Adrenal gland (tissue), 12 donors: Measurements from ENCODE around the gene GPC4. TPM values are rescaled to one million over a fixed set of nuclear protein-coding genes. Genes with fewer than 3 reads are reported as not detected.
A peak's percentile ranks its signal among the peaks of the same experiment; 100 is the strongest.

Experiments used
- DNase-seq, 7 donors: peaks; one replicate each; pipeline ENCODE4 v3.0.0-alpha.2; 2019 to 2020
- H3K27ac ChIP-seq, 5 donors: fragments of 200-600 bp; sonication (generic) in 4 of 5; 1 replicate in 3 of 5; 2 replicates in 2 of 5; pipeline versions ENCODE4 v1.5.1 to v1.8.0; 2016 to 2020; ENCODE audit warnings: mild to moderate bottlenecking in 1 of 5
- H3K27me3 ChIP-seq: fragments of 200-600 bp; 2 replicates; pipeline ENCODE4 v1.8.0; 2021
- H3K36me3 ChIP-seq, 2 donors: fragments of 200-600 bp; replicated peaks in 1 of 2; 1 replicate in 1 of 2; 2 replicates in 1 of 2; pipeline versions ENCODE4 v1.5.1 to v1.8.0; 2018 to 2022
- H3K4me1 ChIP-seq, 2 donors: fragments of 200-600 bp; replicated peaks in 1 of 2; 1 replicate in 1 of 2; 2 replicates in 1 of 2; pipeline versions ENCODE4 v1.5.1 to v1.8.0; 2018 to 2021
- H3K4me3 ChIP-seq, 4 donors: fragments of 200-600 bp; sonication (generic) in 3 of 4; one replicate each; pipeline ENCODE4 v1.5.1; 2016 to 2018
- H3K9me3 ChIP-seq, 3 donors: fragments of 200-600 bp; sonication (generic) in 1 of 3; replicated peaks in 1 of 3; 1 replicate in 2 of 3; 2 replicates in 1 of 3; pipeline versions ENCODE4 v1.5.1 to v1.8.0; 2016 to 2021
- POLR2A ChIP-seq, 2 donors: fragments of 450-650 bp; IDR thresholded peaks; one replicate each; pipeline ENCODE4 v1.6.1; 2017; ENCODE audit warnings: antibody characterized with exemption in 2 of 2, mild to moderate bottlenecking in 2 of 2, moderate library complexity in 1 of 2
- WGBS, 4 donors: extraction: QIAGEN DNeasy Blood & Tissue Kit in 2 of 4; methylation state at CpG; one replicate each; pipeline versions ENCODE4 v1.1.5 to v1.1.7; 2013 to 2017; 5-methylcytosine and 5-hydroxymethylcytosine counted together
- intact Hi-C, 2 donors: fragments of 100-400 bp; cut with DNase I; formaldehyde crosslinking; loops; one replicate each; pipeline versions ENCODE4 v1.14.1 to v1.15.0; 2022 to 2023
- polyA plus RNA-seq, 3 donors: library from polyadenylated mRNA; stranded (reverse); fragments of 200-250 nt in 2 of 3; fragments of 350-450 nt in 1 of 3; fragmentation: Illumina TruSeq in 1 of 3; extraction: RNeasy Lipid Tissue Mini Kit (QIAGEN cat#74804) in 1 of 3; gene quantifications; one replicate each; pipeline ENCODE4 v1.2.3, GENCODE V29; 2013 to 2014
- total RNA-seq, 9 donors: library from RNA; depleted of rRNA in 4 of 9; stranded (reverse); fragments of >200 nt in 4 of 9; fragments of 120-200 nt in 1 of 9; fragmentation: NEBNext Ultra II Directional in 1 of 9; extraction: Animal tissue kit (Norgen Biotek cat#: 25700) in 1 of 9; gene quantifications; one replicate each; pipeline versions ENCODE4 v1.1.0 to v1.2.4, GENCODE V29; 2013 to 2023
- TF ChIP-seq, protein P1 (sequence below), 6 experiments: fragments of 450-650 bp in 4 of 6; fragments of 200-600 bp in 2 of 6; sonication (generic) in 1 of 6; IDR thresholded peaks; 1 replicate in 5 of 6; 2 replicates in 1 of 6; pipeline versions ENCODE4 v1.5.1 to v1.8.0; 2016 to 2021; ENCODE audit warnings: antibody characterized with exemption in 6 of 6, mild to moderate bottlenecking in 2 of 6, moderate library complexity in 1 of 6
- donor health status: healthy with polysubstance abuse.
- donor health status: Bipolar disorder and iron deficiency.
- donor health status: DM: yes; HTN: yes; CAD: no.
- donor health status: DM: no; HTN: no; CAD: no.
- donor health status: DM: no; HTN: no; CAD: no.
- donor health status: DM: yes; HTN: yes; CAD: no.

The GPC4 gene
- total and polyA plus RNA-seq, 12 donors, result 3.2 to 26.8 (median 15.7) TPM

GRCh38 chrX:133305348-133305747 is 109.9 kb downstream of the GPC4 start:
- no peaks in the 10 kb centered on the region for H3K36me3 ChIP-seq
- TF ChIP-seq, protein P1, sequence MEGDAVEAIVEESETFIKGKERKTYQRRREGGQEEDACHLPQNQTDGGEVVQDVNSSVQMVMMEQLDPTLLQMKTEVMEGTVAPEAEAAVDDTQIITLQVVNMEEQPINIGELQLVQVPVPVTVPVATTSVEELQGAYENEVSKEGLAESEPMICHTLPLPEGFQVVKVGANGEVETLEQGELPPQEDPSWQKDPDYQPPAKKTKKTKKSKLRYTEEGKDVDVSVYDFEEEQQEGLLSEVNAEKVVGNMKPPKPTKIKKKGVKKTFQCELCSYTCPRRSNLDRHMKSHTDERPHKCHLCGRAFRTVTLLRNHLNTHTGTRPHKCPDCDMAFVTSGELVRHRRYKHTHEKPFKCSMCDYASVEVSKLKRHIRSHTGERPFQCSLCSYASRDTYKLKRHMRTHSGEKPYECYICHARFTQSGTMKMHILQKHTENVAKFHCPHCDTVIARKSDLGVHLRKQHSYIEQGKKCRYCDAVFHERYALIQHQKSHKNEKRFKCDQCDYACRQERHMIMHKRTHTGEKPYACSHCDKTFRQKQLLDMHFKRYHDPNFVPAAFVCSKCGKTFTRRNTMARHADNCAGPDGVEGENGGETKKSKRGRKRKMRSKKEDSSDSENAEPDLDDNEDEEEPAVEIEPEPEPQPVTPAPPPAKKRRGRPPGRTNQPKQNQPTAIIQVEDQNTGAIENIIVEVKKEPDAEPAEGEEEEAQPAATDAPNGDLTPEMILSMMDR (IDR thresholded peaks at IDR 0.05), result no peak
- no peak for TF ChIP-seq POLR2A (IDR thresholded peaks at IDR 0.05)
- H3K9me3 ChIP-seq, result no peaks in the 10 kb centered on the region
- H3K4me3 ChIP-seq, result no peak overlapping the region
- H3K27ac ChIP-seq, result no peak overlapping the region
- H3K4me1 ChIP-seq, result no peaks in the 10 kb centered on the region
- DNase-seq, result no peak
- H3K27me3 ChIP-seq, result peaks cover 11% of the 10 kb centered on the region
- intact Hi-C loops, result no loop called here

DNA sequence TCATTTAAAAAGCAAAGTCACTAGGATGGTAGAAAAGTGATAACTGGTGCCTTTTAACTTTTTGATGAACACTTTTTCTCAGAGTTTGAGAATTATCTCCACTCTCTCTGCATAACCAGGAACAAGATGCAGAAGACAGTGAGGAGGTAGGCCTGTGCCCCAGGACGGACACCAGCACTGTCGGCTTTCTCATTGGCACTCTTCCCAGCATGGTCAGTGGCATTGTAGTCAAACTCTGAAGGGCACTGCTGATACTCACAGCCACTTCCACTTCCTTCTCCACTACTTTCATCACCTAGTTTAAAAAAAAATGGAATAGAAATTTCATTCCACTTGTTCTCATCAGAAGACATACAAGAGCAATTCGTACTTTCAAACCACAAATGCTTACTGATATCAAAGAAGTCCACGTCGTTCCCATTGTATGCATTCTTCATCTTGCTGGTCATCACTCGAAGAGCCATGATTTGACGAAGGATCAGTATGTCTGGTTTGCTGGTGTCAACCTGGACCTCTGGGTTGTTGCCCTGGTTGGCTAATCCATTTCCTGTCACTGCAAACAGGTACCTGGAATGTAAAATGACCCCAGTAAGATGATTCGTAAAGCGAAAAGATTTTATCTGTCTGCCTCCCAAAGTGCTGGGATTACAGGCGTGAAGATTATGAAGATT is 112.4 kb downstream of the GPC4 start:
- Histone ChIP-seq H3K36me3 (no peaks in the 10 kb centered on the region), H3K27ac (no peak overlapping the region), H3K4me1 (no peaks in the 10 kb centered on the region), H3K27me3 (peaks cover 11% of the 10 kb centered on the region), H3K9me3 (no peaks in the 10 kb centered on the region), H3K4me3 (no peak overlapping the region)
- TF ChIP-seq, protein P1 (IDR thresholded peaks at IDR 0.05), result no peak
- no peak for TF ChIP-seq POLR2A (IDR thresholded peaks at IDR 0.05)
- DNase-seq, result peak in 1 of 7 donors; percentile 30
- intact Hi-C loops, result no loop called here
- WGBS, 4 donors, result 77 to 87% (median 84%) methylated on average over 10 of the region's 10 CpGs

DNA sequence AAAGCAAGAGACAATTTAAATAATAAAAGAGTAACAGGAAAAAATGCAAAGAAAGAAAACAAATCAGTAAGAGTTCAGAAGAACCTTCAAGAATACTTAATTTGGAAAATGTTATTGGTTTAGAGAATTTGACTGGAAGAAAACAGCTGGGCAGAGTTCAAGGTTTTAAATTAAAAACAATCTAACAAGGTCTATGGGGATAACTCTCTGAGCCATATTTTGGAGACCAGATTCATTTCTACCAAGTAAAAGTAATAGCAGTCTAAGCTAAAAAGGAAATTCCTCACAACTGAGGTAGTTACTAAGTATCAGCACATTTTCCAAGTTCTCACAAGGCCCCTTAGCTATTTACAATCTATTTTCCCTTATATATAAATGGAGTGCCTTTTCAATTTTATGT is 114.7 kb downstream of the GPC4 start:
- Histone ChIP-seq H3K4me3 (no peak overlapping the region), H3K27me3 (peaks cover 5% of the 10 kb centered on the region), H3K27ac (no peak overlapping the region), H3K9me3 (no peaks in the 10 kb centered on the region), H3K36me3 (no peaks in the 10 kb centered on the region), H3K4me1 (no peaks in the 10 kb centered on the region)
- DNase-seq, result no peak
- intact Hi-C loops, result no loop called here
- TF ChIP-seq, protein P1 (IDR thresholded peaks at IDR 0.05), result no peak
- TF ChIP-seq POLR2A (IDR thresholded peaks at IDR 0.05), result no peak

DNA sequence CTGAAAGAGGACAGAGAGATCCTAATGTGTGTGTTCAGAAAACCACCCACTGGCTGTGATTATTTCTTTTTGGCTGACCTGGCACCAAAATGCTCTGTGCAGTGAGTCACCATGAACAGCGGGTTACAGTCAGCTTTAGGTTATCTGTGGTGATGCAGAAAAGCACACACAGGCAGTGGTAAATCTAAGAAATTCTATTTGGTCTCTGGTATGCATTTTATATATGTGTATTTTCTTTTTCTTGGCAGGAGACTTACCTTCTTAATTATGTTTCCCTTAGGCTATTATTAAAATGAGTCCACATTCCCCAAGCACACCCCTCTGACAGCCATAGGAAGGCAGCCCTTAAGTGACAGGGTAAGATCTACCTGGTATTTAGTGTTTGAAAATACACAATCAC is 118.0 kb downstream of the GPC4 start:
- DNase-seq, result no peak
- no peak overlapping the region for H3K4me3 ChIP-seq
- TF ChIP-seq, protein P1 (IDR thresholded peaks at IDR 0.05), result no peak
- no peak for TF ChIP-seq POLR2A (IDR thresholded peaks at IDR 0.05)
- no peak overlapping the region for H3K27ac ChIP-seq
- 36 to 66% (median 64%) methylated on average over 1 of the region's 1 CpG for WGBS, 4 donors
- intact Hi-C loops, result no loop called here
- H3K4me1 ChIP-seq, result no peaks in the 10 kb centered on the region
- H3K36me3 ChIP-seq, result no peaks in the 10 kb centered on the region
- H3K9me3 ChIP-seq, result no peaks in the 10 kb centered on the region
- H3K27me3 ChIP-seq, result no peaks in the 10 kb centered on the region
